ENCODE measurements around the gene ROCK2. TPM values are rescaled to one million over a fixed set of nuclear protein-coding genes. Genes with fewer than 3 reads are reported as not detected.
A peak's percentile ranks its signal among the peaks of the same experiment; 100 is the strongest.

The ROCK2 gene
- total RNA-seq, 1 experiment from 2014 or later = 38.0 TPM

- TF ChIP-seq EZH2 (IDR thresholded peaks at IDR 0.05; ENCODE audit: low read depth) (no peak), CTCF (conservative IDR thresholded peaks at IDR 0.05) (no peak)
- H3K4me3 ChIP-seq = no peak overlapping the region
- no peak overlapping the region for H2AFZ ChIP-seq
- peaks cover 36% of the 10 kb centered on the region for H3K4me1 ChIP-seq (replicated peaks; ENCODE audit: insufficient read depth)
- H3K79me2 ChIP-seq (ENCODE audit: low read depth) = peaks cover 100% of the 10 kb centered on the region
- DNase-seq = no peak
- no peak overlapping the region for H3K4me2 ChIP-seq
- no peaks in the 10 kb centered on the region for H3K36me3 ChIP-seq (ENCODE audit: low read depth)
- H3K27me3 ChIP-seq (ENCODE audit: insufficient read depth, low read depth) = no peaks in the 10 kb centered on the region
- CTCF ChIA-PET = no interaction called here
- H3F3A ChIP-seq (ENCODE audit: insufficient read depth, low read depth) = peaks cover 7% of the 10 kb centered on the region
- BruUV-seq (replicated peaks) = no TSS peak
- POLR2A ChIA-PET (ENCODE audit: unreplicated experiment) = interaction anchor here (0.6 kb wide), 1 partner anchor 14 kb away, joined by 3 read pairs; no protein-coding TSS in a partner anchor
- H4K20me1 ChIP-seq (ENCODE audit: insufficient read depth) = peaks cover 49% of the 10 kb centered on the region
- H3K9me2 ChIP-seq (ENCODE audit: insufficient read depth) = no peaks in the 10 kb centered on the region
- no peaks in the 10 kb centered on the region for H3K9me3 ChIP-seq (ENCODE audit: insufficient read depth, low read depth)
- H3K27ac ChIP-seq = no peak overlapping the region
- intact Hi-C loops (cut with micrococcal nuclease; ENCODE audit: unreplicated experiment) = no loop called here
Observed at GRCh38 chr2:11336189-11336588, 8.2 kb downstream of the ROCK2 start.

- Histone ChIP-seq H3K27me3 (ENCODE audit: insufficient read depth, low read depth) (no peaks in the 10 kb centered on the region), H3K9me2 (ENCODE audit: insufficient read depth) (no peaks in the 10 kb centered on the region), H3K79me2 (ENCODE audit: low read depth) (peaks cover 94% of the 10 kb centered on the region), H3F3A (ENCODE audit: insufficient read depth, low read depth) (peaks cover 7% of the 10 kb centered on the region), H3K4me3 (no peak overlapping the region), H3K9me3 (ENCODE audit: insufficient read depth, low read depth) (no peaks in the 10 kb centered on the region), H3K4me1 (replicated peaks; ENCODE audit: insufficient read depth) (peaks cover 15% of the 10 kb centered on the region), H4K20me1 (ENCODE audit: insufficient read depth) (peaks cover 46% of the 10 kb centered on the region), H3K4me2 (no peak overlapping the region), H2AFZ (no peak overlapping the region), H3K27ac (0 out of 2 replicates have a peak overlapping the region, but pooled peaks have one; percentile 11), H3K36me3 (ENCODE audit: low read depth) (no peaks in the 10 kb centered on the region)
- ChIA-PET POLR2A (ENCODE audit: unreplicated experiment) (no interaction called here), CTCF (interaction anchor here (0.5 kb wide), 1 partner anchor 122 kb away, joined by 3 read pairs; no protein-coding TSS in a partner anchor)
- DNase-seq = no peak
- intact Hi-C loops (cut with micrococcal nuclease; ENCODE audit: unreplicated experiment) = no loop called here
- TF ChIP-seq EZH2 (IDR thresholded peaks at IDR 0.05; ENCODE audit: low read depth) (no peak), CTCF (conservative IDR thresholded peaks at IDR 0.05) (no peak)
- BruUV-seq (replicated peaks) = no TSS peak
Observed at GRCh38 chr2:11333427-11334183, 10.8 kb downstream of the ROCK2 start.

DNA sequence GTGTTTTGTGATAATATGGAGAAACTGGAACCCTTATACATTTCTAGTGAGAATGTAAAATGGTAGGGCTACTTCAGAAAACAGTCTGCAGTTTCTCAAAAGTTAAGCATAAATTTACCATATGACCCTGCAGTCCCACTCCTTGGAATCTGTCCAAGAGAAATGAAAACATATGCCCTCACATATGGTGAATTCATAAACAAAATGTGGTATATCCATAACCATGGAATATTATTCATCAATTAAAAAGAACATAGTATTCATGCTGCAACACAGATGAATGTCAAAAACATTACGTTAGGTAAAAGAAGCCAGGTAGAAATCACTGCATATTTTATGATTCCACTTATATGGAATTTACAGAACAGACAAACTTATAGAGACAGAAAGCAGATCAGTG, 11.8 kb downstream of the ROCK2 start:
- TF ChIP-seq CTCF (conservative IDR thresholded peaks at IDR 0.05) = no peak
- TF ChIP-seq EZH2 (IDR thresholded peaks at IDR 0.05; ENCODE audit: low read depth) = no peak
- intact Hi-C loops (cut with micrococcal nuclease; ENCODE audit: unreplicated experiment) = no loop called here
- no peak overlapping the region for H3K4me3 ChIP-seq
- ChIA-PET CTCF (interaction anchor here (0.5 kb wide), 1 partner anchor 121 kb away, joined by 3 read pairs; no protein-coding TSS in a partner anchor), POLR2A (ENCODE audit: unreplicated experiment) (no interaction called here)
- no peak overlapping the region for H3K4me2 ChIP-seq
- H4K20me1 ChIP-seq (ENCODE audit: insufficient read depth) = peaks cover 40% of the 10 kb centered on the region
- no peaks in the 10 kb centered on the region for H3K36me3 ChIP-seq (ENCODE audit: low read depth)
- peaks cover 94% of the 10 kb centered on the region for H3K79me2 ChIP-seq (ENCODE audit: low read depth)
- H2AFZ ChIP-seq = no peak overlapping the region
- H3K9me2 ChIP-seq (ENCODE audit: insufficient read depth) = no peaks in the 10 kb centered on the region
- peaks cover 7% of the 10 kb centered on the region for H3F3A ChIP-seq (ENCODE audit: insufficient read depth, low read depth)
- DNase-seq = no peak
- H3K9me3 ChIP-seq (ENCODE audit: insufficient read depth, low read depth) = no peaks in the 10 kb centered on the region
- no peaks in the 10 kb centered on the region for H3K27me3 ChIP-seq (ENCODE audit: insufficient read depth, low read depth)
- peaks cover 15% of the 10 kb centered on the region for H3K4me1 ChIP-seq (replicated peaks; ENCODE audit: insufficient read depth)
- H3K27ac ChIP-seq = no peak overlapping the region
- no TSS peak for BruUV-seq (replicated peaks)

Data from PC-9 (cell line).